Measurements from ENCODE around the gene KIF16B. TPM values are rescaled to one million over a fixed set of nuclear protein-coding genes. Genes with fewer than 3 reads are reported as not detected.

KIF16B gene
- total and polyA plus RNA-seq, 2 of the 13 experiments (the other 11 are each of a cell fraction or from before 2014, with no cell fraction given): 6.9 to 18.0 TPM

- intact Hi-C loops (cut with micrococcal nuclease; ENCODE audit: unreplicated experiment) (no loop called here), in situ Hi-C loops (cut with HindIII; ENCODE audit: extremely low pct_ligation_motif_present, low pct_unique_long_range_greater_than_20kb) (no loop called here)
- no peak for TF ChIP-seq ZNF460 (CRISPR knock-in tag; IDR thresholded peaks at IDR 0.05; ENCODE audit: borderline replicate concordance)
- no peak for TF ChIP-seq MBD4 (IDR thresholded peaks at IDR 0.05; ENCODE audit: borderline replicate concordance, low read length)
- TF ChIP-seq NRL (CRISPR knock-in tag; IDR thresholded peaks at IDR 0.05; ENCODE audit: borderline replicate concordance): no peak
- no peak for TF ChIP-seq ZNF12 (CRISPR knock-in tag; IDR thresholded peaks at IDR 0.05)
- no peak for TF ChIP-seq ZNF607 (CRISPR knock-in tag; IDR thresholded peaks at IDR 0.05; ENCODE audit: borderline replicate concordance)
- TF ChIP-seq FOXK1 (CRISPR knock-in tag; IDR thresholded peaks at IDR 0.05; ENCODE audit: borderline replicate concordance, low read depth): no peak
- TF ChIP-seq, protein P1, sequence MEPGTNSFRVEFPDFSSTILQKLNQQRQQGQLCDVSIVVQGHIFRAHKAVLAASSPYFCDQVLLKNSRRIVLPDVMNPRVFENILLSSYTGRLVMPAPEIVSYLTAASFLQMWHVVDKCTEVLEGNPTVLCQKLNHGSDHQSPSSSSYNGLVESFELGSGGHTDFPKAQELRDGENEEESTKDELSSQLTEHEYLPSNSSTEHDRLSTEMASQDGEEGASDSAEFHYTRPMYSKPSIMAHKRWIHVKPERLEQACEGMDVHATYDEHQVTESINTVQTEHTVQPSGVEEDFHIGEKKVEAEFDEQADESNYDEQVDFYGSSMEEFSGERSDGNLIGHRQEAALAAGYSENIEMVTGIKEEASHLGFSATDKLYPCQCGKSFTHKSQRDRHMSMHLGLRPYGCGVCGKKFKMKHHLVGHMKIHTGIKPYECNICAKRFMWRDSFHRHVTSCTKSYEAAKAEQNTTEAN (CRISPR knock-in tag; conservative IDR thresholded peaks at IDR 0.05): no peak
- TF ChIP-seq ZNF703 (CRISPR knock-in tag; IDR thresholded peaks at IDR 0.05; ENCODE audit: borderline replicate concordance): no peak
- TF ChIP-seq RXRA (CRISPR knock-in tag; IDR thresholded peaks at IDR 0.05): no peak
- TF ChIP-seq HMGA1 (CRISPR knock-in tag; conservative IDR thresholded peaks at IDR 0.05): no peak
- TF ChIP-seq, protein P2, sequence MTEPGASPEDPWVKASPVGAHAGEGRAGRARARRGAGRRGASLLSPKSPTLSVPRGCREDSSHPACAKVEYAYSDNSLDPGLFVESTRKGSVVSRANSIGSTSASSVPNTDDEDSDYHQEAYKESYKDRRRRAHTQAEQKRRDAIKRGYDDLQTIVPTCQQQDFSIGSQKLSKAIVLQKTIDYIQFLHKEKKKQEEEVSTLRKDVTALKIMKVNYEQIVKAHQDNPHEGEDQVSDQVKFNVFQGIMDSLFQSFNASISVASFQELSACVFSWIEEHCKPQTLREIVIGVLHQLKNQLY (CRISPR knock-in tag; IDR thresholded peaks at IDR 0.05): no peak
- TF ChIP-seq ZFP62 (CRISPR knock-in tag; IDR thresholded peaks at IDR 0.05): no peak
- TF ChIP-seq, protein P3, sequence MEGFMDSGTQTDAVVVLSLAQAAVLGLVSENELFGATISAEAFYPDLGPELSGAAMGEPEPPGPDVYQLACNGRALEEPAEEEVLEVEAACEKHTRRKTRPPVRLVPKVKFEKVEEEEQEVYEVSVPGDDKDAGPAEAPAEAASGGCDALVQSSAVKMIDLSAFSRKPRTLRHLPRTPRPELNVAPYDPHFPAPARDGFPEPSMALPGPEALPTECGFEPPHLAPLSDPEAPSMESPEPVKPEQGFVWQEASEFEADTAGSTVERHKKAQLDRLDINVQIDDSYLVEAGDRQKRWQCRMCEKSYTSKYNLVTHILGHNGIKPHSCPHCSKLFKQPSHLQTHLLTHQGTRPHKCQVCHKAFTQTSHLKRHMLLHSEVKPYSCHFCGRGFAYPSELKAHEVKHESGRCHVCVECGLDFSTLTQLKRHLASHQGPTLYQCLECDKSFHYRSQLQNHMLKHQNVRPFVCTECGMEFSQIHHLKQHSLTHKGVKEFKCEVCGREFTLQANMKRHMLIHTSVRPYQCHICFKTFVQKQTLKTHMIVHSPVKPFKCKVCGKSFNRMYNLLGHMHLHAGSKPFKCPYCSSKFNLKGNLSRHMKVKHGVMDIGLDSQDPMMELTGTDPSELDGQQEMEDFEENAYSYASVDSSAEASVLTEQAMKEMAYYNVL (CRISPR knock-in tag; IDR thresholded peaks at IDR 0.05; ENCODE audit: borderline replicate concordance): no peak
- TF ChIP-seq PHB2 (IDR thresholded peaks at IDR 0.05; ENCODE audit: partially characterized antibody): no peak
- no peak for TF ChIP-seq TFE3 (CRISPR knock-in tag; IDR thresholded peaks at IDR 0.05)
- TF ChIP-seq SIX1 (CRISPR knock-in tag; IDR thresholded peaks at IDR 0.05; ENCODE audit: borderline replicate concordance): no peak
- no peak for TF ChIP-seq SRSF4 (IDR thresholded peaks at IDR 0.05; ENCODE audit: low read depth, low read length, poor library complexity, severe bottlenecking)
- Histone ChIP-seq H3K27me3 (ENCODE audit: control insufficient read depth in 1 of 2, insufficient read depth in 2 of 2, low read length in 2 of 2) (peaks cover 0 to 8% of the 10 kb centered on the region in 2 experiments; a peak in 1 of 5 replicates), H2AFZ (ENCODE audit: low read length) (no peak overlapping the region), H3K36me3 (replicated peaks in 1 of 2; ENCODE audit: control insufficient read depth in 1 of 2, insufficient read depth in 2 of 2, low read length in 2 of 2) (no peaks in the 10 kb centered on the region), H3K79me2 (ENCODE audit: insufficient read depth, low read length) (no peaks in the 10 kb centered on the region), H3K4me2 (ENCODE audit: low read depth, low read length) (no peak overlapping the region), H3K4me1 (ENCODE audit: insufficient read depth, low read length) (peaks cover 15% of the 10 kb centered on the region), H3K4me3 (replicated peaks in 1 of 3; ENCODE audit: insufficient read depth in 1 of 3, low read depth in 2 of 3, low read length in 3 of 3) (no peak overlapping the region), H3K9ac (ENCODE audit: insufficient read depth, low read depth, low read length) (no peak overlapping the region), H3K9me3 (ENCODE audit: low read length) (no peaks in the 10 kb centered on the region), H4K20me1 (ENCODE audit: insufficient read depth, low read length) (no peaks in the 10 kb centered on the region), H3K27ac (ENCODE audit: extremely low read length, insufficient read depth, low read length) (no peak overlapping the region)
- BruUV-seq (replicated peaks): no TSS peak
- no peak for ATAC-seq
- CTCF ChIA-PET (ENCODE audit: low intra/inter-chr PET ratio, low total read pairs): no interaction called here
- POLR2A ChIA-PET: no interaction called here
- 81% methylated on average over 4 of the region's 4 CpGs for WGBS (ENCODE audit: low lambda C conversion rate)
- no peak for DNase-seq (ENCODE audit: low spot score)
- no peak for FAIRE-seq
Observed at GRCh38 chr20:16267526-16267925, 305.7 kb downstream of the KIF16B start.
